Measurements from ENCODE around the gene CTF1. TPM values are rescaled to one million over a fixed set of nuclear protein-coding genes. Genes with fewer than 3 reads are reported as not detected.

CTF1 gene
- total RNA-seq, 1 donor from 2014 or later, result 0.26 TPM

GRCh38 chr16:30912794-30913412, 16.5 kb downstream of the CTF1 start:
- Histone ChIP-seq H3K4me3 (ENCODE audit: low read depth, low read length) (no peak overlapping the region), H3K36me3 (ENCODE audit: control insufficient read depth, insufficient read depth, low read length) (no peaks in the 10 kb centered on the region), H3K27me3 (ENCODE audit: control insufficient read depth, insufficient read depth, low read length) (no peaks in the 10 kb centered on the region)
- FAIRE-seq (no peak), DNase-seq (ENCODE audit: low read depth) (no peak)
- no peak for TF ChIP-seq CTCF (IDR thresholded peaks at IDR 0.05; ENCODE audit: insufficient read depth, low read length, severe bottlenecking)

- DNase-seq (ENCODE audit: low read depth), result no peak
- no peak for TF ChIP-seq CTCF (IDR thresholded peaks at IDR 0.05; ENCODE audit: insufficient read depth, low read length, severe bottlenecking)
- Histone ChIP-seq H3K36me3 (ENCODE audit: control insufficient read depth, insufficient read depth, low read length) (no peaks in the 10 kb centered on the region), H3K4me3 (ENCODE audit: low read depth, low read length) (no peak overlapping the region), H3K27me3 (ENCODE audit: control insufficient read depth, insufficient read depth, low read length) (no peaks in the 10 kb centered on the region)
- peak; percentile 36 for FAIRE-seq
Measured at GRCh38 chr16:30914830-30915229, 18.4 kb downstream of the CTF1 start.

- no peak for DNase-seq (ENCODE audit: low read depth)
- H3K4me3 ChIP-seq (ENCODE audit: low read depth, low read length), result no peak overlapping the region
- TF ChIP-seq CTCF (IDR thresholded peaks at IDR 0.05; ENCODE audit: insufficient read depth, low read length, severe bottlenecking), result no peak
- no peaks in the 10 kb centered on the region for H3K36me3 ChIP-seq (ENCODE audit: control insufficient read depth, insufficient read depth, low read length)
- H3K27me3 ChIP-seq (ENCODE audit: control insufficient read depth, insufficient read depth, low read length), result no peaks in the 10 kb centered on the region
- no peak for FAIRE-seq
Measured at GRCh38 chr16:30918614-30919013, 22.2 kb downstream of the CTF1 start.

DNA sequence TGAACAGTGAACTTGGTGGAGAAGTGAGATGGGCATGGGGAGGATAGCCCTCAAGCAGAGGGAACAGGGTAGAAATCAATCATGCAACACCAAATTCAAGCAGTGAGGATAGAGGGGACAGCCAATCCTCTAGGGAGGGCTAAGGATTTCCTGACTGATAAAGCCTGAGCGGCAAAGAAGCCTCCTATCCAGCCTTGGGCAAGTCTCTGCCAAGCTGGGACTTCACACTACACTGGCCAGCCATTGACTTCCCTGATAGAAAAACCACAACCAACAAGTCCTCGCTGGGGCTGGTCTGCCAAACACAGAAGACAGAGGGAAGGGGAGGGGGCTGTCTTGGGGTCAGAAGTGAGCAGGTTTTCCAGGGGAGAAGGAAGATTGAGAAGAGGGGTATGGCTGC, 24.5 kb downstream of the CTF1 start:
- DNase-seq (ENCODE audit: low read depth), result no peak
- Histone ChIP-seq H3K4me3 (ENCODE audit: low read depth, low read length) (no peak overlapping the region), H3K36me3 (ENCODE audit: control insufficient read depth, insufficient read depth, low read length) (peaks cover 2% of the 10 kb centered on the region), H3K27me3 (ENCODE audit: control insufficient read depth, insufficient read depth, low read length) (no peaks in the 10 kb centered on the region)
- FAIRE-seq, result no peak
- no peak for TF ChIP-seq CTCF (IDR thresholded peaks at IDR 0.05; ENCODE audit: insufficient read depth, low read length, severe bottlenecking)

- Histone ChIP-seq H3K27me3 (ENCODE audit: control insufficient read depth, insufficient read depth, low read length) (no peaks in the 10 kb centered on the region), H3K4me3 (ENCODE audit: low read depth, low read length) (peak overlapping the region; percentile 57), H3K36me3 (ENCODE audit: control insufficient read depth, insufficient read depth, low read length) (peaks cover 4% of the 10 kb centered on the region)
- FAIRE-seq (no peak), DNase-seq (ENCODE audit: low read depth) (peak; percentile 61)
- TF ChIP-seq CTCF (IDR thresholded peaks at IDR 0.05; ENCODE audit: insufficient read depth, low read length, severe bottlenecking), result no peak
Measured at GRCh38 chr16:30921459-30921747, 25.0 kb downstream of the CTF1 start.

DNA sequence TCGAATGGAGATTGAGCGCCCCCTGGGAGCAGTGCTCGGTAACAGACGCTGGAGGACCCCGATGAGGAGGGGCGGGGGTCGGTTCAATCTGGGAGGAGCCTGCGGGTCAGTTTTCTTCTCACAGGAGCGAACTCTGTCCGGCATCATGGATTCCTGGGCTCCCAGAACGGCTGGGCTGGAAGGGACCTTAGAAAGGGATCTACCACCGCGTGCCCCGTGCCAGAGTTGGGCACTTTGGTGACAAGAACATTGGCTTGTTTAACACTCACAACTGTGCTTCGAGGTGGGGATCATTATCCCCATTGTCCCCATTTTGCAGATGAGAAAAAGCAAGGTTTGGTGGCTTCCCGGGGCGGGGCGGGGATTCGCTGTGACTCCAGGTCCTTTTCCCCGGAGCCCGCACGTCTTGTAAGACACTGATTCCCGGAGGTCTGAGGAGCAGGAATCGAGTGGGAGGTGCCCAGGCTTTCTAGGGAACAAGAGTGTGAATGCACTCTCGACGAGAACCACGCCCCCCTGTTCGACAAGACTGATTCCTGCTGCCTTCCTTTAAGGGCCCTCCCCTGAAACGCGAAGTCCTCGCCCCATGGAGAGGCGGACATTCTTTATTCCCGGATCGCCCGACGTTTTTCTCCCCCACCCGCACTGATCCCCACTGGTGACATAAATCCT, 25.5 kb downstream of the CTF1 start:
- peak; percentile 85 for TF ChIP-seq CTCF (IDR thresholded peaks at IDR 0.05; ENCODE audit: insufficient read depth, low read length, severe bottlenecking)
- no peaks in the 10 kb centered on the region for H3K27me3 ChIP-seq (ENCODE audit: control insufficient read depth, insufficient read depth, low read length)
- FAIRE-seq (no peak), DNase-seq (ENCODE audit: low read depth) (peak; percentile 87)
- peaks cover 4% of the 10 kb centered on the region for H3K36me3 ChIP-seq (ENCODE audit: control insufficient read depth, insufficient read depth, low read length)
- H3K4me3 ChIP-seq (ENCODE audit: low read depth, low read length), result peak overlapping the region; percentile 57

All from bronchial epithelial cell (primary cell).